Fibroblast of pulmonary artery (primary cell): ENCODE data around the gene GHRH.

Experiments
- DNase-seq: peaks from one replicate; pipeline ENCODE4 v3.0.0-alpha.2; 2010; ENCODE audit warnings: low read depth
- H3K4me3 ChIP-seq: replicated peaks from 2 replicates; pipeline ENCODE4 v1.5.1; 2011; ENCODE audit warnings: low read depth, mild to moderate bottlenecking, control low read depth, low read length, moderate library complexity
- CTCF ChIP-seq: IDR thresholded peaks from 2 replicates; pipeline ENCODE4 v1.5.1; 2011; ENCODE audit warnings: mild to moderate bottlenecking, control low read depth, low read length, inconsistent platforms; ENCODE audit errors: missing control alignments

The GHRH gene

GRCh38 chr20:37226889-37227288 is 34.7 kb downstream of the GHRH start:
- peak; percentile 16 for DNase-seq
- TF ChIP-seq CTCF, result no peak
- no peak overlapping the region for H3K4me3 ChIP-seq

- H3K4me3 ChIP-seq, result no peak overlapping the region
- no peak for TF ChIP-seq CTCF
- DNase-seq, result no peak
Measured at GRCh38 chr20:37225146-37225545, 36.5 kb downstream of the GHRH start.

GRCh38 chr20:37223053-37223452 is 38.6 kb downstream of the GHRH start:
- TF ChIP-seq CTCF, result no peak
- no peak overlapping the region for H3K4me3 ChIP-seq
- peak; percentile 92 for DNase-seq

- H3K4me3 ChIP-seq, result no peak overlapping the region
- no peak for DNase-seq
- no peak for TF ChIP-seq CTCF
Measured at GRCh38 chr20:37222086-37222485, 39.5 kb downstream of the GHRH start.

- no peak overlapping the region for H3K4me3 ChIP-seq
- peak; percentile 35 for DNase-seq
- no peak for TF ChIP-seq CTCF
Measured at GRCh38 chr20:37220731-37221130, 40.9 kb downstream of the GHRH start.

GRCh38 chr20:37219751-37220668 is 41.6 kb downstream of the GHRH start:
- H3K4me3 ChIP-seq, result no peak overlapping the region
- TF ChIP-seq CTCF, result no peak
- DNase-seq, result no peak

- TF ChIP-seq CTCF, result no peak
- no peak overlapping the region for H3K4me3 ChIP-seq
- no peak for DNase-seq
Measured at GRCh38 chr20:37218976-37219375, 42.6 kb downstream of the GHRH start.
